GM23338 (cell line): ENCODE results near the gene SURF4. TPM values are rescaled to one million over a fixed set of nuclear protein-coding genes. Genes with fewer than 3 reads are reported as not detected.

Experiments
- ATAC-seq: fragments of 200-7000 bp; cut with Tn5 transposase; 3 replicates; pipeline ENCODE4 v1.9.1; 2020
- DNase-seq: peaks from one replicate; pipeline ENCODE4 v3.0.0-alpha.2; 2015; ENCODE audit warnings: low spot score
- H2AFZ ChIP-seq: fragments of 200-600 bp; sonication (generic); 2 replicates; pipeline ENCODE4 v1.8.0; 2016; ENCODE audit warnings: antibody characterized with exemption, mild to moderate bottlenecking, moderate library complexity
- H3F3A ChIP-seq: fragments of 200-600 bp; sonication (generic); replicated peaks from 2 replicates; pipeline ENCODE4 v1.8.0; 2017; ENCODE audit warnings: antibody characterized with exemption, mixed run types, low read depth
- H3K27ac ChIP-seq: fragments of 200-600 bp; sonication (generic); 2 replicates; pipeline ENCODE4 v1.6.1; 2016; ENCODE audit warnings: low read depth
- H3K27me3 ChIP-seq: fragments of 200-600 bp; sonication (generic); 2 replicates; pipeline ENCODE4 v1.8.0; 2016; ENCODE audit warnings: mild to moderate bottlenecking, mixed run types, moderate library complexity; ENCODE audit not compliant: insufficient read depth
- H3K36me3 ChIP-seq: fragments of 200-600 bp; sonication (generic); 2 replicates; pipeline ENCODE4 v1.8.0; 2016; ENCODE audit warnings: mild to moderate bottlenecking; ENCODE audit not compliant: insufficient read depth
- H3K4me1 ChIP-seq: fragments of 200-600 bp; sonication (generic); 2 replicates; pipeline ENCODE4 v1.8.0; 2016; ENCODE audit warnings: mild to moderate bottlenecking, moderate library complexity; ENCODE audit not compliant: insufficient read depth
- H3K4me2 ChIP-seq: fragments of 200-600 bp; sonication (generic); 2 replicates; pipeline ENCODE4 v1.7.1; 2017; ENCODE audit warnings: mixed run types
- H3K4me3 ChIP-seq: fragments of 200-600 bp; sonication (generic); 2 replicates; pipeline ENCODE4 v1.6.1; 2016; ENCODE audit warnings: mixed run types
- H3K79me2 ChIP-seq: fragments of 200-600 bp; sonication (generic); replicated peaks from 2 replicates; pipeline ENCODE4 v1.8.0; 2017; ENCODE audit warnings: mild to moderate bottlenecking; ENCODE audit not compliant: insufficient read depth
- H3K9me2 ChIP-seq: fragments of 200-600 bp; sonication (generic); 2 replicates; pipeline ENCODE4 v1.8.0; 2017; ENCODE audit not compliant: insufficient read depth
- H4K20me1 ChIP-seq: fragments of 200-600 bp; sonication (generic); replicated peaks from 2 replicates; pipeline ENCODE4 v1.8.0; 2017; ENCODE audit warnings: mild to moderate bottlenecking; ENCODE audit not compliant: insufficient read depth
- H3K27ac Mint-ChIP-seq: 2 replicates; pipeline ENCODE4 v1.8.0; 2020; ENCODE audit warnings: inconsistent platforms, mild to moderate bottlenecking, moderate library complexity, mixed read lengths
- H3K27me3 Mint-ChIP-seq: 3 replicates; pipeline ENCODE4 v1.8.0; 2022; ENCODE audit warnings: low read depth, mild to moderate bottlenecking, moderate library complexity, mixed read lengths, inconsistent platforms; ENCODE audit not compliant: insufficient read depth, poor library complexity
- H3K36me3 Mint-ChIP-seq: 3 replicates; pipeline ENCODE4 v1.8.0; 2021; ENCODE audit warnings: low read depth, mild to moderate bottlenecking, inconsistent platforms, moderate library complexity, mixed read lengths
- H3K4me1 Mint-ChIP-seq: 3 replicates; pipeline ENCODE4 v1.8.0; 2020; ENCODE audit warnings: mild to moderate bottlenecking, inconsistent platforms, mixed read lengths
- H3K4me3 Mint-ChIP-seq: 3 replicates; pipeline ENCODE4 v1.8.0; 2021; ENCODE audit warnings: moderate library complexity, mild to moderate bottlenecking, inconsistent platforms, mixed read lengths
- H3K9me3 Mint-ChIP-seq: 3 replicates; pipeline ENCODE4 v1.8.0; 2020; ENCODE audit warnings: moderate library complexity, mild to moderate bottlenecking, inconsistent platforms, mixed read lengths
- CREB1 ChIP-seq: fragments of 250-450 bp; sonication (Bioruptor Pico); IDR thresholded peaks from 2 replicates; pipeline ENCODE4 v1.5.0; 2020; ENCODE audit warnings: low read depth, mild to moderate bottlenecking, moderate library complexity
- EZH2 ChIP-seq: fragments of 200-600 bp; sonication (generic); IDR thresholded peaks from one replicate; pipeline ENCODE4 v1.8.0; 2017; ENCODE audit warnings: antibody characterized with exemption, mild to moderate bottlenecking, low read depth; ENCODE audit not compliant: unreplicated experiment
- EZH2phosphoT487 ChIP-seq: fragments of 200-600 bp; sonication (generic); IDR thresholded peaks from one replicate; pipeline ENCODE4 v1.8.1; 2018; ENCODE audit warnings: antibody characterized with exemption; ENCODE audit not compliant: unreplicated experiment
- JUNB ChIP-seq: IDR thresholded peaks from one replicate; pipeline ENCODE4 v1.6.1; 2016; ENCODE audit warnings: antibody characterized with exemption; ENCODE audit not compliant: unreplicated experiment
- NANOG ChIP-seq: IDR thresholded peaks from 2 replicates; pipeline ENCODE4 v1.6.1; 2016; ENCODE audit warnings: antibody characterized with exemption, borderline replicate concordance
- POLR2AphosphoS5 ChIP-seq: IDR thresholded peaks from 2 replicates; pipeline ENCODE4 v1.6.1; 2016; ENCODE audit warnings: antibody characterized with exemption, low read depth
- STAT1 ChIP-seq: IDR thresholded peaks from one replicate; pipeline ENCODE4 v1.6.1; 2016; ENCODE audit warnings: antibody characterized with exemption; ENCODE audit not compliant: unreplicated experiment
- ZNF114 ChIP-seq: fragments of 250-450 bp; sonication (Bioruptor Pico); IDR thresholded peaks from 2 replicates; pipeline ENCODE4 v1.5.0; 2020; ENCODE audit warnings: mild to moderate bottlenecking, moderate library complexity
- ZNF331 ChIP-seq: fragments of 250-450 bp; sonication (Bioruptor Pico); IDR thresholded peaks from 2 replicates; pipeline ENCODE4 v1.5.0; 2020; ENCODE audit warnings: low read depth, mild to moderate bottlenecking, moderate library complexity
- ZNF462 ChIP-seq: fragments of 250-450 bp; sonication (Bioruptor Pico); IDR thresholded peaks from 2 replicates; pipeline ENCODE4 v1.5.0; 2020; ENCODE audit warnings: mild to moderate bottlenecking, moderate library complexity
- polyA plus RNA-seq: library from polyadenylated mRNA; unstranded; fragments of >200 nt; fragmentation: Nextera tagmentation; extraction: Ambion mirVana; gene quantifications from 2 replicates; pipeline ENCODE4 v1.2.1, GENCODE V29; 2016
- total RNA-seq: library from RNA; depleted of rRNA; stranded (reverse); fragments of >200 nt; shearing (Covaris generic); gene quantifications from 2 replicates; pipeline ENCODE4 v1.2.3, GENCODE V29; 2014
- TF ChIP-seq, protein P1 (sequence below): IDR thresholded peaks from one replicate; pipeline ENCODE4 v1.6.1; 2018; ENCODE audit warnings: antibody characterized with exemption; ENCODE audit not compliant: unreplicated experiment
- TF ChIP-seq, protein P2 (sequence below): IDR thresholded peaks from 2 replicates; pipeline ENCODE4 v1.6.1; 2016; ENCODE audit warnings: antibody characterized with exemption
- TF ChIP-seq, protein P3 (sequence below), 2 experiments: fragments of 200-600 bp in 1 of 2; sonication (generic) in 1 of 2; conservative IDR thresholded peaks; 2 replicates each; pipeline versions ENCODE4 v1.5.1 to v1.6.1; 2016 to 2017; ENCODE audit warnings: antibody characterized with exemption in 2 of 2, low read depth in 2 of 2, mild to moderate bottlenecking in 2 of 2, moderate library complexity in 1 of 2

Gene SURF4
- total and polyA plus RNA-seq, 2 experiments from 2014 or later, result 66.3 to 242 TPM

DNA sequence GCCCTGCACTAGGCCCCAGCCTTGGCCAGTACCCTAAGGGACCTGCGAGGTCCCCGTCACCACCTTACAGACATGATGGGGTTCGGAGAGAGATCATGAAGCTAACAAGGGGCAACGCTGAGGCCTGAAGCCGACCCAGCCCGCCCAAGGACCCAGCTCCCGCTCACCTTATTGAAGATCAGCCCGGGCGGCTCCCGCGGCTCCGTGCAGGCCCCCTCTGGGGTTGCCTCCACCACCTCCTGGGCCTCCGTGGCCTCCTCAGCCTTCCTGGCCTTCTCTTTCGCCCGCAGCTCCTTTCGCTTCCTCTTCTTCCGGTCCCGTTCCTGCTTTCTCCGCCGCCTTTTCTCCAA, 43.5 kb downstream of the SURF4 start:
- H3K4me3 Mint-ChIP-seq, result no peak overlapping the region
- TF ChIP-seq ZNF462, result no peak
- TF ChIP-seq, protein P1, sequence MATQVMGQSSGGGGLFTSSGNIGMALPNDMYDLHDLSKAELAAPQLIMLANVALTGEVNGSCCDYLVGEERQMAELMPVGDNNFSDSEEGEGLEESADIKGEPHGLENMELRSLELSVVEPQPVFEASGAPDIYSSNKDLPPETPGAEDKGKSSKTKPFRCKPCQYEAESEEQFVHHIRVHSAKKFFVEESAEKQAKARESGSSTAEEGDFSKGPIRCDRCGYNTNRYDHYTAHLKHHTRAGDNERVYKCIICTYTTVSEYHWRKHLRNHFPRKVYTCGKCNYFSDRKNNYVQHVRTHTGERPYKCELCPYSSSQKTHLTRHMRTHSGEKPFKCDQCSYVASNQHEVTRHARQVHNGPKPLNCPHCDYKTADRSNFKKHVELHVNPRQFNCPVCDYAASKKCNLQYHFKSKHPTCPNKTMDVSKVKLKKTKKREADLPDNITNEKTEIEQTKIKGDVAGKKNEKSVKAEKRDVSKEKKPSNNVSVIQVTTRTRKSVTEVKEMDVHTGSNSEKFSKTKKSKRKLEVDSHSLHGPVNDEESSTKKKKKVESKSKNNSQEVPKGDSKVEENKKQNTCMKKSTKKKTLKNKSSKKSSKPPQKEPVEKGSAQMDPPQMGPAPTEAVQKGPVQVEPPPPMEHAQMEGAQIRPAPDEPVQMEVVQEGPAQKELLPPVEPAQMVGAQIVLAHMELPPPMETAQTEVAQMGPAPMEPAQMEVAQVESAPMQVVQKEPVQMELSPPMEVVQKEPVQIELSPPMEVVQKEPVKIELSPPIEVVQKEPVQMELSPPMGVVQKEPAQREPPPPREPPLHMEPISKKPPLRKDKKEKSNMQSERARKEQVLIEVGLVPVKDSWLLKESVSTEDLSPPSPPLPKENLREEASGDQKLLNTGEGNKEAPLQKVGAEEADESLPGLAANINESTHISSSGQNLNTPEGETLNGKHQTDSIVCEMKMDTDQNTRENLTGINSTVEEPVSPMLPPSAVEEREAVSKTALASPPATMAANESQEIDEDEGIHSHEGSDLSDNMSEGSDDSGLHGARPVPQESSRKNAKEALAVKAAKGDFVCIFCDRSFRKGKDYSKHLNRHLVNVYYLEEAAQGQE, result no peak
- no peak for TF ChIP-seq EZH2
- no peak for TF ChIP-seq POLR2AphosphoS5
- no peak for TF ChIP-seq EZH2phosphoT487
- TF ChIP-seq, protein P2, sequence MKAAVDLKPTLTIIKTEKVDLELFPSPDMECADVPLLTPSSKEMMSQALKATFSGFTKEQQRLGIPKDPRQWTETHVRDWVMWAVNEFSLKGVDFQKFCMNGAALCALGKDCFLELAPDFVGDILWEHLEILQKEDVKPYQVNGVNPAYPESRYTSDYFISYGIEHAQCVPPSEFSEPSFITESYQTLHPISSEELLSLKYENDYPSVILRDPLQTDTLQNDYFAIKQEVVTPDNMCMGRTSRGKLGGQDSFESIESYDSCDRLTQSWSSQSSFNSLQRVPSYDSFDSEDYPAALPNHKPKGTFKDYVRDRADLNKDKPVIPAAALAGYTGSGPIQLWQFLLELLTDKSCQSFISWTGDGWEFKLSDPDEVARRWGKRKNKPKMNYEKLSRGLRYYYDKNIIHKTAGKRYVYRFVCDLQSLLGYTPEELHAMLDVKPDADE, result no peak
- no peak for TF ChIP-seq ZNF114 (CRISPR knock-in tag)
- TF ChIP-seq, protein P3, sequence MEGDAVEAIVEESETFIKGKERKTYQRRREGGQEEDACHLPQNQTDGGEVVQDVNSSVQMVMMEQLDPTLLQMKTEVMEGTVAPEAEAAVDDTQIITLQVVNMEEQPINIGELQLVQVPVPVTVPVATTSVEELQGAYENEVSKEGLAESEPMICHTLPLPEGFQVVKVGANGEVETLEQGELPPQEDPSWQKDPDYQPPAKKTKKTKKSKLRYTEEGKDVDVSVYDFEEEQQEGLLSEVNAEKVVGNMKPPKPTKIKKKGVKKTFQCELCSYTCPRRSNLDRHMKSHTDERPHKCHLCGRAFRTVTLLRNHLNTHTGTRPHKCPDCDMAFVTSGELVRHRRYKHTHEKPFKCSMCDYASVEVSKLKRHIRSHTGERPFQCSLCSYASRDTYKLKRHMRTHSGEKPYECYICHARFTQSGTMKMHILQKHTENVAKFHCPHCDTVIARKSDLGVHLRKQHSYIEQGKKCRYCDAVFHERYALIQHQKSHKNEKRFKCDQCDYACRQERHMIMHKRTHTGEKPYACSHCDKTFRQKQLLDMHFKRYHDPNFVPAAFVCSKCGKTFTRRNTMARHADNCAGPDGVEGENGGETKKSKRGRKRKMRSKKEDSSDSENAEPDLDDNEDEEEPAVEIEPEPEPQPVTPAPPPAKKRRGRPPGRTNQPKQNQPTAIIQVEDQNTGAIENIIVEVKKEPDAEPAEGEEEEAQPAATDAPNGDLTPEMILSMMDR (conservative IDR thresholded peaks at IDR 0.05; ENCODE audit: low read depth in 2 of 2), result no peak
- TF ChIP-seq JUNB, result no peak
- no peak for TF ChIP-seq CREB1 (CRISPR knock-in tag)
- no peak for TF ChIP-seq STAT1
- no peak for TF ChIP-seq ZNF331 (CRISPR knock-in tag)
- no peak for TF ChIP-seq NANOG
- no peak for ATAC-seq

More for the DNA sequence above, 43.5 kb downstream of the SURF4 start:
- Histone ChIP-seq H3K4me2 (no peak overlapping the region), H3K9me2 (no peaks in the 10 kb centered on the region), H3F3A (peaks cover 32% of the 10 kb centered on the region), H3K36me3 (peaks cover 10% of the 10 kb centered on the region), H3K4me3 (no peak overlapping the region), H2AFZ (no peak overlapping the region), H3K79me2 (peaks cover 19% of the 10 kb centered on the region), H3K27me3 (no peaks in the 10 kb centered on the region), H3K4me1 (peaks cover 9% of the 10 kb centered on the region), H3K27ac (no peak overlapping the region), H4K20me1 (peaks cover 12% of the 10 kb centered on the region; the same call in 1 of the 2 replicates)
- peaks cover 10% of the 10 kb centered on the region; the same call in 2 of the 3 replicates for H3K9me3 Mint-ChIP-seq
- H3K36me3 Mint-ChIP-seq, result peaks cover 66% of the 10 kb centered on the region
- no peak overlapping the region for H3K27ac Mint-ChIP-seq
- DNase-seq, result no peak
- H3K27me3 Mint-ChIP-seq, result peaks cover 30% of the 10 kb centered on the region
- peaks cover 16% of the 10 kb centered on the region for H3K4me1 Mint-ChIP-seq
